H9 (cell line): Measurements from ENCODE around the gene CDHR2. TPM values are rescaled to one million over a fixed set of nuclear protein-coding genes. Genes with fewer than 3 reads are reported as not detected.

Experiments used
- DNase-seq: peaks from one replicate; pipeline ENCODE4 v3.0.0-alpha.2; 2017
- H2AFZ ChIP-seq: one replicate; pipeline ENCODE4 v1.6.1; 2013; ENCODE audit warnings: mild to moderate bottlenecking, low read length, control low read depth, moderate library complexity
- H2AK5ac ChIP-seq: 2 replicates; pipeline ENCODE4 v1.6.1; 2013; ENCODE audit warnings: low read length, control low read depth, mixed read lengths; ENCODE audit not compliant: insufficient read length
- H2BK120ac ChIP-seq: one replicate; pipeline ENCODE4 v1.6.1; 2013; ENCODE audit warnings: low read depth, mild to moderate bottlenecking, low read length, control low read depth, inconsistent platforms; ENCODE audit not compliant: poor library complexity, severe bottlenecking
- H2BK12ac ChIP-seq: 2 replicates; pipeline ENCODE4 v1.6.1; 2013; ENCODE audit warnings: low read length, control low read depth, mixed read lengths, low read depth; ENCODE audit not compliant: insufficient read length
- H2BK15ac ChIP-seq: 2 replicates; pipeline ENCODE4 v1.6.1; 2013; ENCODE audit warnings: low read depth, low read length, control low read depth
- H2BK20ac ChIP-seq: one replicate; pipeline ENCODE4 v1.6.1; 2013; ENCODE audit warnings: low read depth, mild to moderate bottlenecking, low read length, control low read depth, inconsistent platforms; ENCODE audit not compliant: poor library complexity, severe bottlenecking
- H2BK5ac ChIP-seq: 2 replicates; pipeline ENCODE4 v1.6.1; 2013; ENCODE audit warnings: low read length, control low read depth, mixed read lengths; ENCODE audit not compliant: insufficient read length
- H3K14ac ChIP-seq: 2 replicates; pipeline ENCODE4 v1.6.1; 2013; ENCODE audit warnings: low read length, control low read depth; ENCODE audit not compliant: insufficient read depth
- H3K18ac ChIP-seq: 2 replicates; pipeline ENCODE4 v1.6.1; 2013; ENCODE audit warnings: low read depth, mild to moderate bottlenecking, mixed read lengths, low read length, control low read depth; ENCODE audit not compliant: insufficient read length
- H3K23ac ChIP-seq: 2 replicates; pipeline ENCODE4 v1.6.1; 2013; ENCODE audit warnings: low read length, control low read depth, mixed read lengths, low read depth; ENCODE audit not compliant: insufficient read length
- H3K23me2 ChIP-seq: 2 replicates; pipeline ENCODE4 v1.6.1; 2013; ENCODE audit warnings: low read depth, mild to moderate bottlenecking, mixed read lengths, low read length, control low read depth; ENCODE audit not compliant: insufficient read length, poor library complexity, severe bottlenecking
- H3K27ac ChIP-seq: 2 replicates; pipeline ENCODE4 v1.5.1; 2013; ENCODE audit warnings: low read length, control low read depth, mixed read lengths, low read depth; ENCODE audit not compliant: insufficient read length
- H3K27me3 ChIP-seq: 2 replicates; pipeline ENCODE4 v1.6.1; 2013; ENCODE audit warnings: low read length, control low read depth, inconsistent platforms; ENCODE audit not compliant: insufficient read depth
- H3K4ac ChIP-seq: 2 replicates; pipeline ENCODE4 v1.6.1; 2013; ENCODE audit warnings: low read depth, mild to moderate bottlenecking, control low read depth, inconsistent platforms, low read length, moderate library complexity
- H3K4me1 ChIP-seq: 2 replicates; pipeline ENCODE4 v1.6.1; 2013; ENCODE audit warnings: low read length, control low read depth, inconsistent platforms; ENCODE audit not compliant: insufficient read depth
- H3K4me2 ChIP-seq: 2 replicates; pipeline ENCODE4 v1.6.1; 2013; ENCODE audit warnings: low read length, control low read depth, mixed read lengths; ENCODE audit not compliant: insufficient read length, insufficient read depth
- H3K56ac ChIP-seq: 2 replicates; pipeline ENCODE4 v1.6.1; 2013; ENCODE audit warnings: low read depth, mild to moderate bottlenecking, mixed read lengths, low read length, control low read depth; ENCODE audit not compliant: insufficient read length
- H3K79me1 ChIP-seq: 2 replicates; pipeline ENCODE4 v1.6.1; 2013; ENCODE audit warnings: low read depth, mild to moderate bottlenecking, moderate library complexity, low read length, control low read depth, inconsistent platforms; ENCODE audit not compliant: insufficient read depth, poor library complexity, severe bottlenecking
- H3K79me2 ChIP-seq: 2 replicates; pipeline ENCODE4 v1.6.1; 2013; ENCODE audit warnings: low read length, control low read depth, inconsistent platforms; ENCODE audit not compliant: insufficient read depth
- H3K9ac ChIP-seq: 2 replicates; pipeline ENCODE4 v1.6.1; 2013; ENCODE audit warnings: low read length, control low read depth, mixed read lengths; ENCODE audit not compliant: insufficient read length; ENCODE audit errors: extremely low read depth
- H3K9me3 ChIP-seq: one replicate; pipeline ENCODE4 v1.6.1; 2013; ENCODE audit warnings: low read depth, low read length, inconsistent platforms; ENCODE audit not compliant: control insufficient read depth
- H3T11ph ChIP-seq: one replicate; pipeline ENCODE4 v1.6.1; 2013; ENCODE audit warnings: mild to moderate bottlenecking, low read length, control low read depth, inconsistent platforms
- H4K20me1 ChIP-seq: one replicate; pipeline ENCODE4 v1.6.1; 2013; ENCODE audit not compliant: control insufficient read depth, insufficient read length, insufficient read depth
- H4K5ac ChIP-seq: 2 replicates; pipeline ENCODE4 v1.6.1; 2013; ENCODE audit warnings: low read depth, mild to moderate bottlenecking, mixed read lengths, low read length, control low read depth; ENCODE audit not compliant: insufficient read length
- H4K8ac ChIP-seq: replicated peaks from 2 replicates; pipeline ENCODE4 v1.6.1; 2013; ENCODE audit warnings: low read length, control low read depth, mixed read lengths, low read depth; ENCODE audit not compliant: insufficient read length
- H4K91ac ChIP-seq: 2 replicates; pipeline ENCODE4 v1.6.1; 2013; ENCODE audit warnings: low read depth, mild to moderate bottlenecking, moderate library complexity, mixed read lengths, low read length, control low read depth; ENCODE audit not compliant: insufficient read length
- H3K27ac Mint-ChIP-seq, 3 experiments: 2 replicates in 2 of 3; 3 replicates in 1 of 3; pipeline ENCODE4 v1.8.0; 2020 to 2021; ENCODE audit warnings: mixed read lengths in 3 of 3, mild to moderate bottlenecking in 1 of 3, moderate library complexity in 1 of 3
- H3K27me3 Mint-ChIP-seq: 2 replicates; pipeline ENCODE4 v1.8.0; 2021; ENCODE audit warnings: low read depth, mild to moderate bottlenecking, moderate library complexity, mixed read lengths
- H3K36me3 Mint-ChIP-seq, 3 experiments: 2 replicates in 2 of 3; 3 replicates in 1 of 3; pipeline ENCODE4 v1.8.0; 2020 to 2021; ENCODE audit warnings: low read depth in 3 of 3, mixed read lengths in 3 of 3; ENCODE audit not compliant: insufficient read depth in 1 of 3
- H3K4me1 Mint-ChIP-seq, 2 experiments: 2 replicates each; pipeline ENCODE4 v1.8.0; 2020; ENCODE audit warnings: mixed read lengths in 2 of 2
- H3K4me3 Mint-ChIP-seq, 2 experiments: 2 replicates in 1 of 2; 3 replicates in 1 of 2; pipeline ENCODE4 v1.8.0; 2020 to 2021; ENCODE audit warnings: mild to moderate bottlenecking in 2 of 2, mixed read lengths in 2 of 2, moderate library complexity in 1 of 2
- H3K9me3 Mint-ChIP-seq, 2 experiments: 2 replicates in 1 of 2; 3 replicates in 1 of 2; pipeline ENCODE4 v1.8.0; 2020; ENCODE audit warnings: mild to moderate bottlenecking in 2 of 2, mixed read lengths in 2 of 2, moderate library complexity in 1 of 2
- WGBS: extraction: QIAGEN DNeasy Blood & Tissue Kit; methylation state at CpG from one replicate; pipeline ENCODE4 v1.1.7; 2013; ENCODE audit warnings: missing lambda C conversion rate, low lambda C conversion rate, mixed read lengths; ENCODE audit not compliant: insufficient read length; ENCODE audit errors: extremely low coverage; 5-methylcytosine and 5-hydroxymethylcytosine counted together
- total RNA-seq: library from RNA; stranded (reverse); gene quantifications from 2 replicates; pipeline ENCODE4 v1.2.1, GENCODE V29; 2021
- TF ChIP-seq, protein P1 (sequence below): fragments of 200-600 bp; sonication (generic); conservative IDR thresholded peaks from 3 replicates; pipeline ENCODE4 v1.8.0; 2021; ENCODE audit warnings: antibody characterized with exemption, mild to moderate bottlenecking

CDHR2 gene
- total RNA-seq, 1 experiment from 2014 or later: 0.90 TPM

DNA sequence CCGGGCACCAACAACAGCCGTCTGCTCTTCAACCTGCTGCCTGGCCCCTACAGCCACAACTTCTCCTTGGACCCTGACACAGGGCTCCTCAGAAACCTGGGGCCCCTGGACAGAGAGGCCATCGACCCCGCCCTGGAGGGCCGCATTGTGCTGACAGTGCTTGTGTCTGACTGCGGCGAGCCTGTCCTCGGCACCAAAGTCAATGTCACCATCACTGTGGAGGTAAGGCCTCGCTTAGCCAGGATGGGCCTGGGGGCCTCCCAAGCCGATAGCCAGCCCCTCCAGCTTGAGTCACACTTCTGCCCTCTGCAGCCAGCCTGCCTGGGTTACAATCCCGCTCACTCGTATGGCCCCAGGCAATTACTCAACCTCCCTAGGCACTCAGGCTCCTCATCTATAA is 32.2 kb downstream of the CDHR2 start:
- H2BK120ac ChIP-seq: no peak overlapping the region
- no peak overlapping the region for H4K8ac ChIP-seq
- Mint-ChIP-seq H3K27me3 (peaks cover 22% of the 10 kb centered on the region), H3K36me3 (peaks cover 0 to 8% (median 4%) of the 10 kb centered on the region in 3 experiments; a peak in 4 of 7 replicates), H3K4me3 (no peak overlapping the region), H3K27ac (no peak overlapping the region; a peak in 1 of 7 replicates), H3K9me3 (peaks cover 13 to 18% of the 10 kb centered on the region in 2 experiments), H3K4me1 (peaks cover 4 to 9% of the 10 kb centered on the region in 2 experiments)
- H2BK5ac ChIP-seq: no peak overlapping the region
- H4K20me1 ChIP-seq: no peaks in the 10 kb centered on the region
- H3K79me2 ChIP-seq: no peaks in the 10 kb centered on the region
- no peaks in the 10 kb centered on the region for H3K9me3 ChIP-seq
- H3K18ac ChIP-seq: no peak overlapping the region
- H3K27ac ChIP-seq: no peak overlapping the region
- no peak overlapping the region for H4K91ac ChIP-seq
- no peak overlapping the region for H3K9ac ChIP-seq
- H3K23ac ChIP-seq: no peak overlapping the region
- H2BK15ac ChIP-seq: no peak overlapping the region
- no peaks in the 10 kb centered on the region for H3K23me2 ChIP-seq
- no peak overlapping the region for H3K4ac ChIP-seq
- no peaks in the 10 kb centered on the region for H3K79me1 ChIP-seq
- H2BK12ac ChIP-seq: no peak overlapping the region
- no peak overlapping the region for H3T11ph ChIP-seq
- no peak overlapping the region for H2AK5ac ChIP-seq
- no peak overlapping the region for H3K4me2 ChIP-seq
- TF ChIP-seq, protein P1, sequence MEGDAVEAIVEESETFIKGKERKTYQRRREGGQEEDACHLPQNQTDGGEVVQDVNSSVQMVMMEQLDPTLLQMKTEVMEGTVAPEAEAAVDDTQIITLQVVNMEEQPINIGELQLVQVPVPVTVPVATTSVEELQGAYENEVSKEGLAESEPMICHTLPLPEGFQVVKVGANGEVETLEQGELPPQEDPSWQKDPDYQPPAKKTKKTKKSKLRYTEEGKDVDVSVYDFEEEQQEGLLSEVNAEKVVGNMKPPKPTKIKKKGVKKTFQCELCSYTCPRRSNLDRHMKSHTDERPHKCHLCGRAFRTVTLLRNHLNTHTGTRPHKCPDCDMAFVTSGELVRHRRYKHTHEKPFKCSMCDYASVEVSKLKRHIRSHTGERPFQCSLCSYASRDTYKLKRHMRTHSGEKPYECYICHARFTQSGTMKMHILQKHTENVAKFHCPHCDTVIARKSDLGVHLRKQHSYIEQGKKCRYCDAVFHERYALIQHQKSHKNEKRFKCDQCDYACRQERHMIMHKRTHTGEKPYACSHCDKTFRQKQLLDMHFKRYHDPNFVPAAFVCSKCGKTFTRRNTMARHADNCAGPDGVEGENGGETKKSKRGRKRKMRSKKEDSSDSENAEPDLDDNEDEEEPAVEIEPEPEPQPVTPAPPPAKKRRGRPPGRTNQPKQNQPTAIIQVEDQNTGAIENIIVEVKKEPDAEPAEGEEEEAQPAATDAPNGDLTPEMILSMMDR: no peak
- H3K14ac ChIP-seq: no peak overlapping the region; the same call in 1 of the 2 replicates
- H2BK20ac ChIP-seq: no peak overlapping the region
- WGBS: no CpG with 5 or more reads among the region's 12 CpGs
- H4K5ac ChIP-seq: no peak overlapping the region
- no peak for DNase-seq
- no peak overlapping the region for H2AFZ ChIP-seq
- peaks cover 2% of the 10 kb centered on the region; the same call in 1 of the 2 replicates for H3K27me3 ChIP-seq
- H3K4me1 ChIP-seq: no peaks in the 10 kb centered on the region
- no peak overlapping the region for H3K56ac ChIP-seq
